Epidermal melanocyte (primary cell): ENCODE results near the gene WNT9A.
"Not testable (repeated sequence)": the region's sequence is repeated elsewhere in the genome, so short reads cannot be mapped to it uniquely, and the experiment has no call there.

Experiments used
- DNase-seq: peaks from one replicate; pipeline ENCODE4 v3.0.0; 2011; ENCODE audit warnings: low spot score; ENCODE audit not compliant: insufficient read length

The WNT9A gene

GRCh38 chr1:227947676-227948492, at the start of gene WNT9A:
Gene WNT9A (minus strand): TSS chr1:227947932. CDS start chr1:227947887, 45 bp downstream.
- DNase-seq: peak; percentile 59

GRCh38 chr1:227996187-227996950, 48.6 kb upstream of the WNT9A start:
- DNase-seq: no peak

- no peak for DNase-seq
These were observed 47.0 kb upstream of the WNT9A start for GRCh38 chr1:227994632-227995300.

- DNase-seq: no peak
These were observed 39.4 kb upstream of the WNT9A start for GRCh38 chr1:227987181-227987580.

- DNase-seq: not testable (repeated sequence)
These were observed 28.0 kb upstream of the WNT9A start for GRCh38 chr1:227975583-227976283.

GRCh38 chr1:227973724-227974288, 26.1 kb upstream of the WNT9A start:
- not testable (repeated sequence) for DNase-seq

- not testable (repeated sequence) for DNase-seq
These were observed 25.2 kb upstream of the WNT9A start for GRCh38 chr1:227972843-227973374.

- not testable (repeated sequence) for DNase-seq
These were observed 24.5 kb upstream of the WNT9A start for GRCh38 chr1:227972283-227972679.

- not testable (repeated sequence) for DNase-seq
These were observed 24.0 kb upstream of the WNT9A start for GRCh38 chr1:227971643-227972282.

- not testable (repeated sequence) for DNase-seq
These were observed 23.5 kb upstream of the WNT9A start for GRCh38 chr1:227971216-227971615.

- DNase-seq: not testable (repeated sequence)
These were observed 22.6 kb upstream of the WNT9A start for GRCh38 chr1:227970076-227970995.

- not testable (repeated sequence) for DNase-seq
These were observed 20.1 kb upstream of the WNT9A start for GRCh38 chr1:227967815-227968214.

- DNase-seq: not testable (repeated sequence)
These were observed 19.0 kb upstream of the WNT9A start for GRCh38 chr1:227966733-227967132.

GRCh38 chr1:227961651-227962466, 14.1 kb upstream of the WNT9A start:
- no peak for DNase-seq

GRCh38 chr1:227959325-227959860, 11.7 kb upstream of the WNT9A start:
- DNase-seq: no peak

GRCh38 chr1:227958617-227959324, 11.0 kb upstream of the WNT9A start:
- DNase-seq: no peak

- no peak for DNase-seq
These were observed 8.1 kb upstream of the WNT9A start for GRCh38 chr1:227955808-227956207.
